ENCODE data around the gene IL36B.

Gene IL36B

DNA sequence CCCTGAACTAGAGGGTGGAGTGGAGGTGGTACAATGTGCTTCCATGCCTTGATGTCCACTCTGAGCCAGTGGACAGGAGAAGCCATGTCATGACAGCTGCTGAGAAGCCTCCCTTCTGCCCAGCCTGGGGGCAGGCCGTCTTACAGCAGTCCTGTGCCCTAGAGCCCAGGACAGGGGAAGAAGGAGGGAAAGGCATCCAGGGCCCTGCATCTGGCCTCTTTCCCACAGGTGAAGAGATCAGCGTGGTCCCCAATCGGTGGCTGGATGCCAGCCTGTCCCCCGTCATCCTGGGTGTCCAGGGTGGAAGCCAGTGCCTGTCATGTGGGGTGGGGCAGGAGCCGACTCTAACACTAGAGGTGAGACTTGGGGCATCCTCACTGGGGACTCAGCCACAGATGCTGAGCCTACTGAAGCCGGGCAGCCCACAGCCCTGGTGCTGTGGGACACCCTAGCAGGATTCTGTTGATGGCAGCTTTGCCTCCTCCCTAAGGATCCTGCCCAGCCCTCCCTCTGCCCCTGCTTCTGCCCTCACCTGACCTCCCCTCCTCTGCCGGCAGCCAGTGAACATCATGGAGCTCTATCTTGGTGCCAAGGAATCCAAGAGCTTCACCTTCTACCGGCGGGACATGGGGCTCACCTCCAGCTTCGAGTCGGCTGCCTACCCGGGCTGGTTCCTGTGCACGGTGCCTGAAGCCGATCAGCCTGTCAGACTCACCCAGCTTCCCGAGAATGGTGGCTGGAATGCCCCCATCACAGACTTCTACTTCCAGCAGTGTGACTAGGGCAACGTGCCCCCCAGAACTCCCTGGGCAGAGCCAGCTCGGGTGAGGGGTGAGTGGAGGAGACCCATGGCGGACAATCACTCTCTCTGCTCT lies 9.5 kb upstream of the IL36B start:
- H3K4me3 ChIP-seq (replicated peaks in 1 of 2; ENCODE audit: low read depth in 2 of 2, low read length in 2 of 2): no peak overlapping the region
- TF ChIP-seq, protein P1, sequence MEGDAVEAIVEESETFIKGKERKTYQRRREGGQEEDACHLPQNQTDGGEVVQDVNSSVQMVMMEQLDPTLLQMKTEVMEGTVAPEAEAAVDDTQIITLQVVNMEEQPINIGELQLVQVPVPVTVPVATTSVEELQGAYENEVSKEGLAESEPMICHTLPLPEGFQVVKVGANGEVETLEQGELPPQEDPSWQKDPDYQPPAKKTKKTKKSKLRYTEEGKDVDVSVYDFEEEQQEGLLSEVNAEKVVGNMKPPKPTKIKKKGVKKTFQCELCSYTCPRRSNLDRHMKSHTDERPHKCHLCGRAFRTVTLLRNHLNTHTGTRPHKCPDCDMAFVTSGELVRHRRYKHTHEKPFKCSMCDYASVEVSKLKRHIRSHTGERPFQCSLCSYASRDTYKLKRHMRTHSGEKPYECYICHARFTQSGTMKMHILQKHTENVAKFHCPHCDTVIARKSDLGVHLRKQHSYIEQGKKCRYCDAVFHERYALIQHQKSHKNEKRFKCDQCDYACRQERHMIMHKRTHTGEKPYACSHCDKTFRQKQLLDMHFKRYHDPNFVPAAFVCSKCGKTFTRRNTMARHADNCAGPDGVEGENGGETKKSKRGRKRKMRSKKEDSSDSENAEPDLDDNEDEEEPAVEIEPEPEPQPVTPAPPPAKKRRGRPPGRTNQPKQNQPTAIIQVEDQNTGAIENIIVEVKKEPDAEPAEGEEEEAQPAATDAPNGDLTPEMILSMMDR (IDR thresholded peaks at IDR 0.05; ENCODE audit: low read depth, low read length): no peak
- DNase-seq (ENCODE audit: low read depth in 2 of 2): no peak

DNA sequence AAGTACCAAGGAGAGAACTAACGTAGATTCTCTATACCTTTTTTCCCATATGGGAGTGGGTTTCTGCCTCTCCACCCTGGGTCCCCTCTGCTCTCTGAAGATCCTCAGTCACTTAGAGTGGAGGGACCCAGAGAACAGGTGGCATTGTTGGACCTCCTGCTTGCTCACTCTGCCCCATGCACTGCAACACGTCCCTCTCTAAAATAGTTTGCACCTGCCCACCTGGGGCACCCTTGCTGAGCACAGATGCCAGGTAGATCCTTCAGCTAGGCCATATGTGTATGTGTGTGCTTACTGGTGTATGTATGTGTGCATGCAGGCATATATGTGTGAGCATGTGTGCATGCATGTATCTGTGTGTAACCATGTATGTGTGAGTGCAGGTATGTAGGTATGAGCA lies 8.6 kb upstream of the IL36B start:
- no peak overlapping the region for H3K4me3 ChIP-seq (replicated peaks in 1 of 2; ENCODE audit: low read depth in 2 of 2, low read length in 2 of 2)
- TF ChIP-seq, protein P1 (IDR thresholded peaks at IDR 0.05; ENCODE audit: low read depth, low read length): no peak
- no peak for DNase-seq (ENCODE audit: low read depth in 2 of 2)

GRCh38 chr2:113060796-113061195 lies 8.1 kb upstream of the IL36B start:
- no peak overlapping the region for H3K4me3 ChIP-seq (replicated peaks in 1 of 2; ENCODE audit: low read depth in 2 of 2, low read length in 2 of 2)
- DNase-seq (ENCODE audit: low read depth in 2 of 2): no peak
- TF ChIP-seq, protein P1 (IDR thresholded peaks at IDR 0.05; ENCODE audit: low read depth, low read length): no peak

- no peak overlapping the region for H3K4me3 ChIP-seq (replicated peaks in 1 of 2; ENCODE audit: low read depth in 2 of 2, low read length in 2 of 2)
- DNase-seq (ENCODE audit: low read depth in 2 of 2): peak; percentile 3 to 28
- TF ChIP-seq, protein P1 (IDR thresholded peaks at IDR 0.05; ENCODE audit: low read depth, low read length): no peak
Measured at GRCh38 chr2:113060396-113060795, 7.7 kb upstream of the IL36B start.

DNA sequence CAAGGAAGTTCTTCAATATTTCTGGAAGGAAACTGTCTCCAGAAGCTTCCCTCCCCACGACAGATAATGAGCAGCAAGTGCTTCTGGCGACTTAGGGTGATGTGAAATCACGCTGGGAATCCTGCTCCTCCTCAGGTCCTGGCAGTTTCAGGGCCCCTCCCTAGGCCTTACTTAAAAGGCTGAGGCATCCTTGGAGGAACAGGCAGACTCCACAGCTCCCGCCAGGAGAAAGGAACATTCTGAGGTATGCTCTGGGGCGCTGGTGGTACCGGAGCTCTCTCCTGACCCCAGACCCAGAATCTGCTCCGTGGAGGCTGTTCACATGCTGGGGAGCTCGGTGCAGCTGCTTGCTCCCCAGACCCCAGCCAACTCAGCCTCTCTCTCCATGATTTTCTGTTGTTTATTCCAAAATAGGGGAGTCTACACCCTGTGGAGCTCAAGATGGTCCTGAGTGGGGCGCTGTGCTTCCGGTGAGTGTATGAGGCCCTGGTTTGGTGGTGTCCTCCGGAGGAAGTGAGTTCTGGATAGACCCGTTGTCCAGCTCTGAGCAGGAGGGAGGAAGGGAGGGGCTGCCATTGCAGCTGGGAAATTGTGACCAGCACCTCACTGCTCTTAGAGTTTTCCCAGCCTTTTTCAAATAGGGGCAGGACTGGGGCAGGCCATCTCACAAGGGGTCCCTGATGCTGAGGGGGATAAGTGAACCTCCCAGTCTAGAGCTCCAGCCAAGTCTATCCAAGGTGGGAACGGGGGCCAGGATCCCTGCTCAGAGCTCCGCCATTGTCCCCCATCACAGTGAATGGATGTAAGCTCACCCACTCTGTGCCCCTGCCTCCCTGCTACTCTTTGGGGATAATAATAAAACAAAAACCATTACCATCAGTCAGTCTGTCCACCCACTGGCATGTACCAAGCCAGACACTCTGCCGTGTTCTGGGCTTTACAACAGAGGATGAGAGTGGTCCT lies 6.6 kb upstream of the IL36B start, which contains the start of gene IL36RN:
Gene IL36RN (plus strand): TSS at position 201 of the 963 bp plus-strand sequence. CDS start 241 bp downstream, at position 442.
- no peak for DNase-seq (ENCODE audit: low read depth in 2 of 2)
- TF ChIP-seq, protein P1 (IDR thresholded peaks at IDR 0.05; ENCODE audit: low read depth, low read length): no peak
- no peak within 1 kb of the TSS for H3K4me3 ChIP-seq (replicated peaks in 1 of 2; ENCODE audit: low read depth in 2 of 2, low read length in 2 of 2)

DNA sequence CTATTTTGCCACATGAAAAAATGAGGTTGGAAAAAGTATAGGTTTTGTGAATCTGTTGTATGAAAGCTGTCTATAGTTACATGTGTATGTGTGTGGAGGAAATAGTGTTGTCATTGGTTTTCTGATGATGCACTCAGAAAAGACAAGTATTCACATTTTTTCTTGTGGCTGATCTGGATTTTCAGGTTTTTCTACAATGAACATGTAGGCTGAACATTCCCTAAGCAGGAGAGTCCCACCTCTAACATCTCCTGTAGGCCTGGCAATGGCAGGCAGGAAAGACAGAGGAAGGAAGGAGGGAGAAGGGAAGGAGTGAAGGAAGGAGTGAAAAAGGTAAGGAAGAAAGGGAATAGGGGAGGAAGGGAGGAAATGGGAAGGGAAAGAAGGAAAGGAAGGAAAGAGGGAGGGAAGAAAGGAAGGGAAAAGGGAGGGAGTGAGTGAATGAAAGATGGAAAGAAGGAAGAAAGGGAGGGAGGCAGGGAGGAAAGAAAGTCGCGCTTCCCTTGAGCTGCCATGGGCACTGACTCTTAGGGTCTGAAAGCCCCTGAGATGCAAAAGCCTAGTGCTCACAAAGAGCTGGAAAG lies 5.8 kb upstream of the IL36B start:
- TF ChIP-seq, protein P1 (IDR thresholded peaks at IDR 0.05; ENCODE audit: low read depth, low read length): no peak

More for the DNA sequence above, 5.8 kb upstream of the IL36B start:
- DNase-seq (ENCODE audit: low read depth in 2 of 2): no peak
- no peak overlapping the region for H3K4me3 ChIP-seq (replicated peaks in 1 of 2; ENCODE audit: low read depth in 2 of 2, low read length in 2 of 2)
